ENCODE data around the gene NACC2. TPM values are rescaled to one million over a fixed set of nuclear protein-coding genes. Genes with fewer than 3 reads are reported as not detected.
A peak's percentile ranks its signal among the peaks of the same experiment; 100 is the strongest.

NACC2 gene, protein sequence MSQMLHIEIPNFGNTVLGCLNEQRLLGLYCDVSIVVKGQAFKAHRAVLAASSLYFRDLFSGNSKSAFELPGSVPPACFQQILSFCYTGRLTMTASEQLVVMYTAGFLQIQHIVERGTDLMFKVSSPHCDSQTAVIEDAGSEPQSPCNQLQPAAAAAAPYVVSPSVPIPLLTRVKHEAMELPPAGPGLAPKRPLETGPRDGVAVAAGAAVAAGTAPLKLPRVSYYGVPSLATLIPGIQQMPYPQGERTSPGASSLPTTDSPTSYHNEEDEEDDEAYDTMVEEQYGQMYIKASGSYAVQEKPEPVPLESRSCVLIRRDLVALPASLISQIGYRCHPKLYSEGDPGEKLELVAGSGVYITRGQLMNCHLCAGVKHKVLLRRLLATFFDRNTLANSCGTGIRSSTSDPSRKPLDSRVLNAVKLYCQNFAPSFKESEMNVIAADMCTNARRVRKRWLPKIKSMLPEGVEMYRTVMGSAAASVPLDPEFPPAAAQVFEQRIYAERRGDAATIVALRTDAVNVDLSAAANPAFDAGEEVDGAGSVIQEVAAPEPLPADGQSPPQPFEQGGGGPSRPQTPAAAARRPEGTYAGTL
- total RNA-seq (9.3 TPM), polyA plus RNA-seq (ENCODE audit: insufficient read depth in 1 of 8, insufficient read length in 8 of 8, low replicate concordance in 1 of 8) (10 to 100 TPM in 4 of 8 donors, 1 to 10 TPM in 4; 6.8 to 11.7 (median 9.8) TPM)
- long read RNA-seq, donor 1, full-length matches to known transcripts, result 1 of 1 reads
- long read RNA-seq, donor 1, partial matches to known transcripts, result 0 of 1 reads
- long read RNA-seq, donor 1, other reads (novel, unspliced or antisense), result 0 of 1 reads
- long read RNA-seq, donor 2, full-length matches to known transcripts, result 2 of 2 reads
- long read RNA-seq, donor 2, partial matches to known transcripts, result 0 of 2 reads
- long read RNA-seq, donor 2, other reads (novel, unspliced or antisense), result 0 of 2 reads
- long read RNA-seq, donor 3, full-length matches to known transcripts, result 2 of 2 reads
- long read RNA-seq, donor 3, partial matches to known transcripts, result 0 of 2 reads
- long read RNA-seq, donor 3, other reads (novel, unspliced or antisense), result 0 of 2 reads
- long read RNA-seq, donor 4, full-length matches to known transcripts, result 3 of 3 reads
- long read RNA-seq, donor 4, partial matches to known transcripts, result 0 of 3 reads
- long read RNA-seq, donor 4, other reads (novel, unspliced or antisense), result 0 of 3 reads
- long read RNA-seq, donor 5, full-length matches to known transcripts, result 5 of 5 reads
- long read RNA-seq, donor 5, partial matches to known transcripts, result 0 of 5 reads
- long read RNA-seq, donor 5, other reads (novel, unspliced or antisense), result 0 of 5 reads
- long read RNA-seq, donor 6, full-length matches to known transcripts, result 1 of 1 reads
- long read RNA-seq, donor 6, partial matches to known transcripts, result 0 of 1 reads
- long read RNA-seq, donor 6, other reads (novel, unspliced or antisense), result 0 of 1 reads
- long read RNA-seq, donor 7, full-length matches to known transcripts, result 4 of 4 reads
- long read RNA-seq, donor 7, partial matches to known transcripts, result 0 of 4 reads
- long read RNA-seq, donor 7, other reads (novel, unspliced or antisense), result 0 of 4 reads
- long read RNA-seq, donor 8, result 0 reads
- long read RNA-seq, donor 9, full-length matches to known transcripts, result 2 of 2 reads
- long read RNA-seq, donor 9, partial matches to known transcripts, result 0 of 2 reads
- long read RNA-seq, donor 9, other reads (novel, unspliced or antisense), result 0 of 2 reads
- long read RNA-seq, donor 10, full-length matches to known transcripts, result 3 of 10 reads
- long read RNA-seq, donor 10, partial matches to known transcripts, result 7 of 10 reads
- long read RNA-seq, donor 10, other reads (novel, unspliced or antisense), result 0 of 10 reads
- long read RNA-seq, donor 11, full-length matches to known transcripts, result 1 of 1 reads
- long read RNA-seq, donor 11, partial matches to known transcripts, result 0 of 1 reads
- long read RNA-seq, donor 11, other reads (novel, unspliced or antisense), result 0 of 1 reads

DNA sequence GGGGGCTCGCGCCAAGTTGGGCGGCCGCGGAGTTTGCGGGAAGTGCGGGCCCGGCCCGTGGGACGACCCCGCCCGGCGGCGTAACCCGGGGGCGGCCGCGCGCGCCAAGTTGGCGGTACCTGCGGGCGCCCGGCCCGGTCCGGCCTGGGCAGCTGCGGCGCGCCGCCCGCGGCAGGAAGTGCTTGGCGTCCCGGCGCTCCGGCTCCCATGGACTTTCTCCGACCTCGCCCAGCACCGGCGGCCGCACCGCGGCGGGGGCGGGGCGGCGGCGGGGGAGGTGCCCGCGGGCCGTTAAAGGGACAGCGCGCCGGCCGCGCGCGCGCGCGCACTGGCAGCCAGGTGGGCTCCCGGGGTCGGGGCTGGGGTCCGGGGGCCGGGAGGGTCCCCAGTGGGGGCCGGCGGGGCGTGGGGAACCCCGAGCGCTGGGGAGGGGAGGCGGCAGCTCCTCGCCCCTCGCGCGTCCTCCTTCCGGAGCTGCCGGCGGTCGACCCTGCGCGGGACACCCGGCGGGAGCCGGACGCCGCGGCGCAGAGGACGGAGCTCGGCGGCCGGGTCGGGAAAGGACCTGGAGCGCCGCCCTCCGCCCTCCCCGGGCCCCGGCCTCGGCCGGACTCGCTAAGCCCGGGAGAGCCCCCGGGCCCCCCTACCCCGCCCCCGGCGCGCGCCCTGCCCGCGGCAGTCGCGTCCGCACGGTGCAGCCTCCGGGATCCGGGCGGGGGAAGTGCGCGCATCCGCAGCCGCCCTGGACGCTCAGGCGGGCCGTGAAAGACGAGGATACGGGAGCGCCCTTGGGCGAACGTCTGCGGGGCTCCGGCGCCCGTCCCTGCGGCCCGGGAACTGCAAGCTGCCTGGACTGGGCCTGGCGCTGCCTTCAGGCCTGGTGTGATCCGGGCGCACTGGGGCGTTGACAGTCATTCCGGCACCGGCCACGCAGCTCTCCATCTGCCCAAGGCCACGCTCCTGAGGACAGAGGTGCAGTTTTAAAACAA lies at the start of gene NACC2:
TSS of gene NACC2 (minus strand) at position 220 of the 989 bp plus-strand sequence. CDS start 44,768 bp downstream, outside the sequence.
- Histone ChIP-seq H3K36me3 (ENCODE audit: control insufficient read depth, insufficient read depth, low read length) (peaks cover 6% of the 10 kb centered on the region), H3K4me3 (ENCODE audit: low read length) (peak within 1 kb of the TSS; percentile 62), H3K9me3 (replicated peaks; ENCODE audit: control insufficient read depth, low read depth, low read length) (no peaks in the 10 kb centered on the region), H3K27ac (ENCODE audit: low read length) (peak within 1 kb of the TSS; percentile 83), H3K4me1 (ENCODE audit: control insufficient read depth, insufficient read depth, low read length) (peaks cover 58% of the 10 kb centered on the region), H3K27me3 (ENCODE audit: control insufficient read depth, insufficient read depth, low read length) (peaks cover 11% of the 10 kb centered on the region)
- DNase-seq, result peak; percentile 73
- 1% methylated on average over 108 of the region's 143 CpGs for WGBS (ENCODE audit: insufficient coverage)

DNA sequence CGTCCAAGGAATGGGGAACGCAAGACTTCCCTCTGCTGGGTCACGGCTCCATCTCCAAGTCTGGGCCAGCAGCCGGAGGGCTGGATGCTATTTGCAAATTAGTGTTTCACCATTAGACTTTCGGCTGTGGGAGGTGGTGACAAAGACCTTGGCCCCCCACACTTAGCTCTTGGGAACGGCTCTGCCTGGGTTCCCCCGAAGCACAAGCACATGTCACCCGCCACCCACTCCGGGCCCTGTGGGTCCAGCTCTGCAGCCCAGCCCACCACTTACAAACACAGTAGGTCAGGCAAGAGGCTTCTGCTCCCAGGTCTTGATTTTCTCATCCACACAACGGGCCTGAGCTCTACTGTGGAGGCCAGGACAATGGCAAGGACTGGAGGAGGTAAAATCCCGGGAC lies 49.4 kb upstream of the NACC2 start:
- H3K4me3 ChIP-seq (ENCODE audit: low read length), result no peak overlapping the region
- no peak for DNase-seq
- H3K27ac ChIP-seq (ENCODE audit: low read length), result no peak overlapping the region
- peaks cover 38% of the 10 kb centered on the region for H3K27me3 ChIP-seq (ENCODE audit: control insufficient read depth, insufficient read depth, low read length)
- H3K36me3 ChIP-seq (ENCODE audit: control insufficient read depth, insufficient read depth, low read length), result no peaks in the 10 kb centered on the region
- peaks cover 27% of the 10 kb centered on the region for H3K4me1 ChIP-seq (ENCODE audit: control insufficient read depth, insufficient read depth, low read length)
- no peaks in the 10 kb centered on the region for H3K9me3 ChIP-seq (replicated peaks; ENCODE audit: control insufficient read depth, low read depth, low read length)
- 78% methylated on average over 10 of the region's 11 CpGs for WGBS (ENCODE audit: insufficient coverage)

DNA sequence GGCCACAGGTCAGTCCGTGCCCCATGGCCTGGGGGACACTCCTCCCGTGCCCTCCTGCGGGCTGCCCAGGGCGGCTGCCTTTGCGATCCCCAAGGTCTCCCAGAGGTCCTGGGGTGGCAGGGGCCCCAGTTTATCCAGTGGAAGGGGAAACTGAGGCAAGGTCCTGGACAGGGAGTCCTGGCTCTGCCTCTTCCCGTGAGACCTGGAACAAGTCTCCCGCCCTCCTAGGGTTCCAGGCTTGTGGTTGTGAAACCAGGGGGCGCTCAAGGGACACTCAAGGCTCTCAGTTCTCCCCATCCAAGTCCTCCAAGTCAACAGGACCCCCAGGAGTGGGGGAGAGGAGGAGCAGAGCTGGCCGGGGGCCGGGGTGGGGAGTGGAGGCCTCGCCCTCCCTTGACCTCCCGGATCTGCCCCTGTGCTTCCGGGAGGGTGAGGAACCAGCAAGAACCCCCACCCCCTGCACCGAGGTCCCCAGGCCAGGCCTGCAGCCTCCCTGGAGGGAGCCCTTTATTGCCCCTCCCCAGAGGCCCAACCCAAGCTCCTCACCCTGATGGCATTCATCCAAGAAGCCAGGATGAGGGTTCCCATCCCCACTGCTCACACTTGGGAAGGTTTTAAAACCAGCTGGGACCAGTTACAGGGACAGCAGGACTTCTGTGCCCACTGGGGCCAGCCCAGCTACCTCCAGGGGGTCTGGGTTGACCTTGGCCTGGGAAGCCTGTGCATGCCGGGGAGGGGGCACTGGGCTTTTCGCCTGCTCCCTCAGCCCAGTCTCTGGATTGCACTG lies 48.3 kb upstream of the NACC2 start:
- no peak overlapping the region for H3K27ac ChIP-seq (ENCODE audit: low read length)
- H3K27me3 ChIP-seq (ENCODE audit: control insufficient read depth, insufficient read depth, low read length), result peaks cover 35% of the 10 kb centered on the region
- no peak overlapping the region for H3K4me3 ChIP-seq (ENCODE audit: low read length)
- no peaks in the 10 kb centered on the region for H3K36me3 ChIP-seq (ENCODE audit: control insufficient read depth, insufficient read depth, low read length)
- H3K4me1 ChIP-seq (ENCODE audit: control insufficient read depth, insufficient read depth, low read length), result peaks cover 21% of the 10 kb centered on the region
- no peaks in the 10 kb centered on the region for H3K9me3 ChIP-seq (replicated peaks; ENCODE audit: control insufficient read depth, low read depth, low read length)
- DNase-seq, result peak; percentile 52
- 43% methylated on average over 8 of the region's 16 CpGs for WGBS (ENCODE audit: insufficient coverage)

DNA sequence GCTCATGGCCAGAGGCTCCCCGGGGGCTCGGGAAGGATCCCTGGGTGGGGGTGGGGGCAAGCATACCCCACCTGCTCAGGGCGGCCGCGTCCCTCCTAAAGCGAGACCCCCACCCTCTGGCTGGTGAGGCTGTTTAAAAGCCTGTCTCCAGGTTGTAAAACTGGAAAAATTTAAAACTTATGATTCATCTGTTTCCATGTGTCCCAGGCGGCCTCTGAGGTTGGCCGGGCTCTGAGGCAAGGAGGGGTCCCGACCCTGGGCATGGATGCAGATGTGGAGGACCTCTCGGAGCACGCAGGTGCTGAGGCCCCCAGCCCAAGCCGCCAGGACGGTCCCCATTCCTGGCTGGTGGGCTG lies 47.7 kb upstream of the NACC2 start:
- no peaks in the 10 kb centered on the region for H3K36me3 ChIP-seq (ENCODE audit: control insufficient read depth, insufficient read depth, low read length)
- no peak for DNase-seq
- H3K4me3 ChIP-seq (ENCODE audit: low read length), result no peak overlapping the region
- peaks cover 15% of the 10 kb centered on the region for H3K4me1 ChIP-seq (ENCODE audit: control insufficient read depth, insufficient read depth, low read length)
- 17% methylated on average over 7 of the region's 13 CpGs for WGBS (ENCODE audit: insufficient coverage)
- H3K27ac ChIP-seq (ENCODE audit: low read length), result no peak overlapping the region
- no peaks in the 10 kb centered on the region for H3K9me3 ChIP-seq (replicated peaks; ENCODE audit: control insufficient read depth, low read depth, low read length)
- peaks cover 33% of the 10 kb centered on the region for H3K27me3 ChIP-seq (ENCODE audit: control insufficient read depth, insufficient read depth, low read length)

DNA sequence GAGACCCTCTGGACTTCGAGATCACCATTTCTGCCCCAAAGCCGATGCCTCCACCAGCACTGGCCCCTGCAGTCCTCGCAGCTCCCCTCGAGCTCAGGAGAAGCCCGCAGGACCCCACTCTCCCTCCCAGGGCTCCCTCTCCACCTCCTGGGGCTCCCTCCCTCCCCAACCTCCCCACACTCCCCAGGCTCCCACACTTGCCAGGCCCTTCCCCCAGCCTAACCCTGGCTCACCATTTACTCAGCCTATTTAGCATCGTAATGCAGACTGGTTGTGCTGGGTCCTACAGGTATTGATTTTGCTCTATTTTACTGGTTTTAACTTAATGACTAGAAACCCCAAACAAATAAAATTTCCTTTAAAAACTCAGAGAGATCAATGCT lies 47.3 kb upstream of the NACC2 start:
- no peak for DNase-seq
- H3K27ac ChIP-seq (ENCODE audit: low read length), result no peak overlapping the region
- H3K4me3 ChIP-seq (ENCODE audit: low read length), result no peak overlapping the region
- no peaks in the 10 kb centered on the region for H3K9me3 ChIP-seq (replicated peaks; ENCODE audit: control insufficient read depth, low read depth, low read length)
- no peaks in the 10 kb centered on the region for H3K36me3 ChIP-seq (ENCODE audit: control insufficient read depth, insufficient read depth, low read length)
- peaks cover 33% of the 10 kb centered on the region for H3K27me3 ChIP-seq (ENCODE audit: control insufficient read depth, insufficient read depth, low read length)
- WGBS (ENCODE audit: insufficient coverage), result 82% methylated on average over 5 of the region's 6 CpGs
- H3K4me1 ChIP-seq (ENCODE audit: control insufficient read depth, insufficient read depth, low read length), result peaks cover 13% of the 10 kb centered on the region

DNA sequence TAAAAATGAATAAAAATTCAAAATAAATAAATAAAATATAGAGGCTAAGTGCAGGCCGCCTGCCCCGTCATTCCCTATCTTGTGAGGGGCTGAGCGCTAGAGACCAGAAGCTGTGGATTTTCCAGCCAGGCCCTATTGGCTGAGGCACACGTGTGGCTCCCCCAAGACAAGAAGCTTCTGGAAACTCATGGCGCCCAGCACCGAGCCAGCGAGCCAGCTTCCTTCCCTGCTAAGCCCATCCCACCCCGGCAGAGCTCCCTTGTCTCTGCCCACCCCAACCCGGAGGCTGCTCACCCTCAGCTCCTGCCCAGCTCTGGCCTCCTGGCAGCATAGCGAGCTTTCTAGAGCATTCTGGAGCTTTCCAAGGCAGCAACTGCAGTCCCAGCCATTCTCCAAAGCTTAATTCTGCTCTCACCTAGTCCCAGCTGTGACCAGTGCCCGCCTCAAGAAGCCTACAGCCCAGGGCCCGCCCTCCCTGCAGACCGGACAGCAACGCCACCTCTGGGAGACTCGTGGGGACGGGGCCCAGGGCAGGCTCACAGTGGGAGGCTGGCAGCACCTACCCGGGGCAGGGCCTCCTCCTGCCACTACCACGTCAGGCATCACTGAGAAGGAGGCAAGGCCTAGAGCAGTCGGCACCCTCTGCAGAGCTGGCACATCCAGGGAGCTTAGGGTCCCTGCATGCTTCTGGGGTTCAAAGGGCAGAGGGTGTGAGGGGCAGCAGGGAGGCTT lies 46.8 kb upstream of the NACC2 start:
- peaks cover 34% of the 10 kb centered on the region for H3K27me3 ChIP-seq (ENCODE audit: control insufficient read depth, insufficient read depth, low read length)
- no peaks in the 10 kb centered on the region for H3K9me3 ChIP-seq (replicated peaks; ENCODE audit: control insufficient read depth, low read depth, low read length)
- 53% methylated on average over 19 of the region's 19 CpGs for WGBS (ENCODE audit: insufficient coverage)
- no peak overlapping the region for H3K4me3 ChIP-seq (ENCODE audit: low read length)
- DNase-seq, result peak; percentile 51
- no peaks in the 10 kb centered on the region for H3K36me3 ChIP-seq (ENCODE audit: control insufficient read depth, insufficient read depth, low read length)
- peaks cover 13% of the 10 kb centered on the region for H3K4me1 ChIP-seq (ENCODE audit: control insufficient read depth, insufficient read depth, low read length)
- H3K27ac ChIP-seq (ENCODE audit: low read length), result no peak overlapping the region

DNA sequence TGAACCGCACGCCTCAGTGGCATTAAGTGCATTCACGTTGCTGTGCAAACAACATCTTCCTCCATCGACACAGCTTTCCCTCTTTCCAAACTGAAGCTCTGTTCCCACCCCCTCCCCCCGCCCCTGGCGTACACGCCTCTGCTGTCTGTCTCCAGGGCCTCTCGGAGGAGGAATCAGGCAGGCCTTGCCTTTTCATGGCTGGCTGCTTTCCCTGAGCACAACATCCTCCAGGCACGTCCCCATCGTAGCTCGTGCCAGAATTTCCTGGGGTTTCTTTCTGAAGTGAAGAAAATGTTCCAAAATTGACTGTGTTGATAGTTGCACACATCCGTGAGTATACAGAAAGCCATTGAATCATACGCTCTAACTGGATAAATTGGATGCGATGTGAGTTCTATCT lies 45.9 kb upstream of the NACC2 start:
- Histone ChIP-seq H3K27me3 (ENCODE audit: control insufficient read depth, insufficient read depth, low read length) (peaks cover 38% of the 10 kb centered on the region), H3K36me3 (ENCODE audit: control insufficient read depth, insufficient read depth, low read length) (no peaks in the 10 kb centered on the region), H3K27ac (ENCODE audit: low read length) (no peak overlapping the region), H3K4me3 (ENCODE audit: low read length) (no peak overlapping the region), H3K4me1 (ENCODE audit: control insufficient read depth, insufficient read depth, low read length) (peaks cover 14% of the 10 kb centered on the region), H3K9me3 (replicated peaks; ENCODE audit: control insufficient read depth, low read depth, low read length) (no peaks in the 10 kb centered on the region)
- DNase-seq, result peak; percentile 94
- WGBS (ENCODE audit: insufficient coverage), result 25% methylated on average over 4 of the region's 14 CpGs
